ENCODE data around the gene CSTF3. TPM values are rescaled to one million over a fixed set of nuclear protein-coding genes. Genes with fewer than 3 reads are reported as not detected.

CSTF3 gene
- total and polyA plus RNA-seq, 2 donors from 2014 or later = 26.1 to 28.5 TPM

DNA sequence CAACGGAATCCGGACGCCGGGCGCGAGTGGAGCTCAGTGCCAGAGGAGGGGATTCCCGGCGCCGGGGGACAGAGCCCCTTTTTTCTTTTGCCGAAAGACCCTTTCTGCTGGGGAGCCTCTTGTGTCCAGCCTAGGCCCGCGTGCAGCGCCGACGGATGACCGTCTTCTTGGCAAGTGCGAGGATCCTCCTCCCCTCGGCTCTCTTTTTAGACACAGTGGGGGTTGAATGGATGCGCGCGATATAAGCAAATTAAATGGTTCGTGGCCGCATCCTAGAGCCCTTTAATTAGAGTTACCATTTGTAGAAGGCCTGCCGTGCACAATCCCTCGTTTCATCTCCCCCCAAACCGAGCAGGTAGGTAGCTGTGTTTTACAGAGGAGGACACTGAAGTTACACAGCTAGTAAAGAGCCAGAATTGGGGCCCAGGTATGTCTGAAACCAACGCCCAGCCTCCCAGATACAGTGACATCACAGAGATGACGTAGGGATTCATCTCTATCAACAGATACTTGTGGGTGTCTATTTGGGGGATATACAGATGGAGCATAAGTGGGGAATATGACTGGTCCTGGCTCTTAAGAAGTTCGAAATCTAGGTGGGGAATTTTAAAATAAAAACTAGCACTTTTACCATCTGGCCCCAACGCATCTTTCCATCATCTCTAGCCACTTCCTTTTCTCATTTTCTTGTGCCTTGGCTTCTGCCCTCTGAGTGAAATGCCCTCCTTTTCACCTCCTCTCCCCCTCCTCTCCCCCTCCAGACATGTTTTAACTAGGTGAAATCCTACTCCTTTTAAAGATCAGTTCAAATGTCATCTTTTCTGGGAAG, 121.0 kb downstream of the CSTF3 start:
- intact Hi-C loops (cut with DNase I) = no loop called here
- H3K4me3 ChIP-seq (ENCODE audit: low read length in 3 of 3) = peak overlapping the region; percentile 83 to 88 (median 87)
- DNase-seq (peak in 3 of 5 donors; percentile 18 to 63 (median 51)), FAIRE-seq (no peak)
- TF ChIP-seq, protein P1, sequence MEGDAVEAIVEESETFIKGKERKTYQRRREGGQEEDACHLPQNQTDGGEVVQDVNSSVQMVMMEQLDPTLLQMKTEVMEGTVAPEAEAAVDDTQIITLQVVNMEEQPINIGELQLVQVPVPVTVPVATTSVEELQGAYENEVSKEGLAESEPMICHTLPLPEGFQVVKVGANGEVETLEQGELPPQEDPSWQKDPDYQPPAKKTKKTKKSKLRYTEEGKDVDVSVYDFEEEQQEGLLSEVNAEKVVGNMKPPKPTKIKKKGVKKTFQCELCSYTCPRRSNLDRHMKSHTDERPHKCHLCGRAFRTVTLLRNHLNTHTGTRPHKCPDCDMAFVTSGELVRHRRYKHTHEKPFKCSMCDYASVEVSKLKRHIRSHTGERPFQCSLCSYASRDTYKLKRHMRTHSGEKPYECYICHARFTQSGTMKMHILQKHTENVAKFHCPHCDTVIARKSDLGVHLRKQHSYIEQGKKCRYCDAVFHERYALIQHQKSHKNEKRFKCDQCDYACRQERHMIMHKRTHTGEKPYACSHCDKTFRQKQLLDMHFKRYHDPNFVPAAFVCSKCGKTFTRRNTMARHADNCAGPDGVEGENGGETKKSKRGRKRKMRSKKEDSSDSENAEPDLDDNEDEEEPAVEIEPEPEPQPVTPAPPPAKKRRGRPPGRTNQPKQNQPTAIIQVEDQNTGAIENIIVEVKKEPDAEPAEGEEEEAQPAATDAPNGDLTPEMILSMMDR (IDR thresholded peaks at IDR 0.05; ENCODE audit: borderline replicate concordance, extremely low read depth, insufficient read depth) = no peak
- peaks cover 0 to 11% (median 10%) of the 10 kb centered on the region in 3 donors for H3K4me1 ChIP-seq (ENCODE audit: control insufficient read depth in 2 of 3, insufficient read depth in 2 of 3, low read depth in 1 of 3, low read length in 3 of 3)
- H3K36me3 ChIP-seq (ENCODE audit: control insufficient read depth in 2 of 3, insufficient read depth in 3 of 3, low read length in 3 of 3) = no peaks in the 10 kb centered on the region
- H3K9ac ChIP-seq (ENCODE audit: low read length in 3 of 3) = peak overlapping the region; percentile 3 to 89 (median 57)
- H3K9me3 ChIP-seq (ENCODE audit: control insufficient read depth in 2 of 3, insufficient read depth in 1 of 3, low read length in 3 of 3) = no peaks in the 10 kb centered on the region
- H3K27ac ChIP-seq (ENCODE audit: low read depth in 2 of 2, low read length in 2 of 2) = peak overlapping the region; percentile 99
- no peaks in the 10 kb centered on the region for H3K27me3 ChIP-seq (ENCODE audit: control insufficient read depth, insufficient read depth, low read length)

GRCh38 chr11:33039274-33040032, 121.8 kb downstream of the CSTF3 start, which contains the start of gene TCP11L1:
Gene TCP11L1, plus strand, starts transcription at chr11:33039572. Its CDS starts 4,202 bp downstream, at chr11:33043774.
- H3K27me3 ChIP-seq (ENCODE audit: control insufficient read depth, insufficient read depth, low read length) = no peaks in the 10 kb centered on the region
- DNase-seq (peak; percentile 95 to 98 (median 97)), FAIRE-seq (no peak)
- peak within 1 kb of the TSS; percentile 99 for H3K27ac ChIP-seq (ENCODE audit: low read depth in 2 of 2, low read length in 2 of 2)
- no peaks in the 10 kb centered on the region for H3K36me3 ChIP-seq (ENCODE audit: control insufficient read depth in 2 of 3, insufficient read depth in 3 of 3, low read length in 3 of 3)
- peaks cover 0 to 10% (median 8%) of the 10 kb centered on the region in 3 donors for H3K4me1 ChIP-seq (ENCODE audit: control insufficient read depth in 2 of 3, insufficient read depth in 2 of 3, low read depth in 1 of 3, low read length in 3 of 3)
- H3K9me3 ChIP-seq (ENCODE audit: control insufficient read depth in 2 of 3, insufficient read depth in 1 of 3, low read length in 3 of 3) = no peaks in the 10 kb centered on the region
- intact Hi-C loops (cut with DNase I) = no loop called here
- H3K4me3 ChIP-seq (ENCODE audit: low read length in 3 of 3) = peak within 1 kb of the TSS; percentile 83 to 88 (median 87)
- TF ChIP-seq, protein P1 (IDR thresholded peaks at IDR 0.05; ENCODE audit: borderline replicate concordance, extremely low read depth, insufficient read depth) = no peak
- H3K9ac ChIP-seq (ENCODE audit: low read length in 3 of 3) = peak within 1 kb of the TSS; percentile 74 to 89 (median 79)

DNA sequence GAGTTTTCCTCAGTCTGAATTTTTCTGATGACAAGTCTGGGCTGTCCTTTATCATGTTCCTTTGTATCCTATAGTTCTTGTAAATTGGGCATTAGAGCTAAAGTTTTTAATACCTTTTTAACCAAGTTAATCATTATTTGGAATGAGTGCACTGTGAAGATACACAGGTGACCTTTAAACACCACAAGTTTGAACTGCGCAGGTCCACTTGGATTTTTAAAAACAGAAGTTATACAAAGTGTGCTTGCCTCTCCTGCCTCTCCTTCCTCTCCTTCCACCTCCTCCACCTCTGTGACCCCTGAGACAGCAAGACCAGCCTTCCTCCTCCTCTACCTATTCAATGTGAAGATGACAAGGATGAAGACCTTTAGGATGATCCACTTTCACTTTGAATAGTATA, 126.3 kb downstream of the CSTF3 start:
- intact Hi-C loops (cut with DNase I) = no loop called here
- FAIRE-seq (no peak), DNase-seq (no peak)
- Histone ChIP-seq H3K4me1 (ENCODE audit: control insufficient read depth in 2 of 3, insufficient read depth in 2 of 3, low read depth in 1 of 3, low read length in 3 of 3) (no peaks in the 10 kb centered on the region), H3K27ac (ENCODE audit: low read depth in 2 of 2, low read length in 2 of 2) (no peak overlapping the region), H3K27me3 (ENCODE audit: control insufficient read depth, insufficient read depth, low read length) (no peaks in the 10 kb centered on the region), H3K9me3 (ENCODE audit: control insufficient read depth in 2 of 3, insufficient read depth in 1 of 3, low read length in 3 of 3) (no peaks in the 10 kb centered on the region), H3K36me3 (ENCODE audit: control insufficient read depth in 2 of 3, insufficient read depth in 3 of 3, low read length in 3 of 3) (no peaks in the 10 kb centered on the region), H3K4me3 (ENCODE audit: low read length in 3 of 3) (peak overlapping the region in 1 of 3 donors; percentile 42), H3K9ac (ENCODE audit: low read length in 3 of 3) (no peak overlapping the region)
- TF ChIP-seq, protein P1 (IDR thresholded peaks at IDR 0.05; ENCODE audit: borderline replicate concordance, extremely low read depth, insufficient read depth) = no peak

Other genes starting within 250 kb of the CSTF3 start
- gene DEPDC7, start 145.6 kb downstream of the CSTF3 start, total RNA-seq = 2.4 TPM
- 11.0 TPM for gene DEPDC7, start 145.6 kb downstream of the CSTF3 start, polyA plus RNA-seq (ENCODE audit: insufficient read depth, low read depth, low replicate concordance)
- gene TCP11L1, start 121.9 kb downstream of the CSTF3 start, total RNA-seq = 17.9 TPM
- gene TCP11L1, start 121.9 kb downstream of the CSTF3 start, polyA plus RNA-seq (ENCODE audit: insufficient read depth, low read depth, low replicate concordance) = 4.0 TPM
- gene HIPK3, start 95.9 kb upstream of the CSTF3 start, total RNA-seq = 162 TPM
- 17.3 TPM for gene HIPK3, start 95.9 kb upstream of the CSTF3 start, polyA plus RNA-seq (ENCODE audit: insufficient read depth, low read depth, low replicate concordance)
- gene KIAA1549L, start 214.6 kb upstream of the CSTF3 start, total RNA-seq = 1.1 TPM
- 0.15 TPM for gene KIAA1549L, start 214.6 kb upstream of the CSTF3 start, polyA plus RNA-seq (ENCODE audit: insufficient read depth, low read depth, low replicate concordance)